ENCODE results near the gene LINC01488.

DNA sequence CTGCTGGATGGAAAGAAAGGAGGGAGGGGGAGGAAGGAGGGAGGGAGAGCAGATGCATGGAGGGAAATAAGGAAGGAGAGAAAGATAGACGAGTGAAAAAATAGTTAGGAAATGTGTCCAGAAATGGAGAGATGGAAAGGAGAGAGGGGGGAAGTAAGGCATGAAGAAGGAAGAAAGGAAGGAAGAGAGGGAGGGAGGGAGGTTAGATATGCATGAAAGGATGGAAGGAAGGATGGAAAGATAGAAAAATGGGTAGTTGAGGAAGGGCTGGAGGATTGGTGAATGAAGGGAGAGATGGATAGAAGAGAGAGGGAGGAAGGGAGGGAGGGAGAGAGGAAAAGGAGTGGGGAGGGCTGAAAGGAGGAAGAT lies 19.6 kb downstream of the LINC01488 start:
- no peak for TF ChIP-seq POLR2A (IDR thresholded peaks at IDR 0.05)
- TF ChIP-seq, protein P1, sequence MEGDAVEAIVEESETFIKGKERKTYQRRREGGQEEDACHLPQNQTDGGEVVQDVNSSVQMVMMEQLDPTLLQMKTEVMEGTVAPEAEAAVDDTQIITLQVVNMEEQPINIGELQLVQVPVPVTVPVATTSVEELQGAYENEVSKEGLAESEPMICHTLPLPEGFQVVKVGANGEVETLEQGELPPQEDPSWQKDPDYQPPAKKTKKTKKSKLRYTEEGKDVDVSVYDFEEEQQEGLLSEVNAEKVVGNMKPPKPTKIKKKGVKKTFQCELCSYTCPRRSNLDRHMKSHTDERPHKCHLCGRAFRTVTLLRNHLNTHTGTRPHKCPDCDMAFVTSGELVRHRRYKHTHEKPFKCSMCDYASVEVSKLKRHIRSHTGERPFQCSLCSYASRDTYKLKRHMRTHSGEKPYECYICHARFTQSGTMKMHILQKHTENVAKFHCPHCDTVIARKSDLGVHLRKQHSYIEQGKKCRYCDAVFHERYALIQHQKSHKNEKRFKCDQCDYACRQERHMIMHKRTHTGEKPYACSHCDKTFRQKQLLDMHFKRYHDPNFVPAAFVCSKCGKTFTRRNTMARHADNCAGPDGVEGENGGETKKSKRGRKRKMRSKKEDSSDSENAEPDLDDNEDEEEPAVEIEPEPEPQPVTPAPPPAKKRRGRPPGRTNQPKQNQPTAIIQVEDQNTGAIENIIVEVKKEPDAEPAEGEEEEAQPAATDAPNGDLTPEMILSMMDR (IDR thresholded peaks at IDR 0.05): no peak

Measured in ovary (tissue), 3 donors.